Chondrocyte (in vitro differentiated cells): ENCODE measurements around the gene CYLD. TPM values are rescaled to one million over a fixed set of nuclear protein-coding genes. Genes with fewer than 3 reads are reported as not detected.

Experiments used
- DNase-seq: peaks from one replicate; pipeline ENCODE4 v3.0.0; 2021; ENCODE audit warnings: mixed read lengths, low spot score
- H3K27ac Mint-ChIP-seq: one replicate; pipeline ENCODE4 v1.8.0; 2021; ENCODE audit warnings: mild to moderate bottlenecking, moderate library complexity, mixed read lengths; ENCODE audit not compliant: unreplicated experiment
- H3K27me3 Mint-ChIP-seq: 2 replicates; pipeline ENCODE4 v1.8.0; 2021; ENCODE audit warnings: low read depth, mixed read lengths
- H3K36me3 Mint-ChIP-seq: 2 replicates; pipeline ENCODE4 v1.8.0; 2021; ENCODE audit warnings: low read depth, mixed read lengths
- H3K4me1 Mint-ChIP-seq: 2 replicates; pipeline ENCODE4 v1.8.0; 2021; ENCODE audit warnings: low read depth, mild to moderate bottlenecking, mixed read lengths
- H3K4me3 Mint-ChIP-seq: one replicate; pipeline ENCODE4 v1.8.0; 2021; ENCODE audit warnings: mild to moderate bottlenecking, moderate library complexity, mixed read lengths; ENCODE audit not compliant: unreplicated experiment
- H3K9me3 Mint-ChIP-seq: 2 replicates; pipeline ENCODE4 v1.8.0; 2021; ENCODE audit warnings: low read depth, mixed read lengths
- CTCF ChIP-seq: fragments of 200-600 bp; sonication (generic); IDR thresholded peaks from 2 replicates; pipeline ENCODE4 v1.5.0; 2021; ENCODE audit warnings: antibody characterized with exemption, mild to moderate bottlenecking, moderate library complexity
- total RNA-seq: library from RNA; stranded (reverse); gene quantifications from 3 replicates; pipeline ENCODE4 v1.2.1, GENCODE V29; 2021

CYLD gene
- total RNA-seq, 1 donor from 2014 or later: 35.8 TPM

GRCh38 chr16:50697881-50698767 is 43.8 kb upstream of the CYLD start:
- Mint-ChIP-seq H3K9me3 (no peaks in the 10 kb centered on the region), H3K36me3 (no peaks in the 10 kb centered on the region), H3K4me1 (peaks cover 20% of the 10 kb centered on the region), H3K4me3 (peak overlapping the region; percentile 69), H3K27me3 (peaks cover 3% of the 10 kb centered on the region), H3K27ac (peak overlapping the region; percentile 94)
- DNase-seq: no peak
- no peak for TF ChIP-seq CTCF

- Mint-ChIP-seq H3K27ac (no peak overlapping the region), H3K4me3 (no peak overlapping the region), H3K27me3 (peaks cover 3% of the 10 kb centered on the region), H3K36me3 (peaks cover 2% of the 10 kb centered on the region), H3K9me3 (peaks cover 8% of the 10 kb centered on the region), H3K4me1 (peaks cover 20% of the 10 kb centered on the region)
- DNase-seq: no peak
- no peak for TF ChIP-seq CTCF
These were observed 42.3 kb upstream of the CYLD start for GRCh38 chr16:50699326-50700159.

- peaks cover 8% of the 10 kb centered on the region for H3K36me3 Mint-ChIP-seq
- DNase-seq: no peak
- no peak for TF ChIP-seq CTCF
- peaks cover 22% of the 10 kb centered on the region for H3K9me3 Mint-ChIP-seq
- peaks cover 9% of the 10 kb centered on the region for H3K4me1 Mint-ChIP-seq
- H3K4me3 Mint-ChIP-seq: no peak overlapping the region
- peaks cover 15% of the 10 kb centered on the region for H3K27me3 Mint-ChIP-seq
- H3K27ac Mint-ChIP-seq: no peak overlapping the region
These were observed 39.2 kb upstream of the CYLD start for GRCh38 chr16:50702725-50703124.

- TF ChIP-seq CTCF: no peak
- DNase-seq: no peak
- Mint-ChIP-seq H3K27ac (no peak overlapping the region), H3K9me3 (peaks cover 22% of the 10 kb centered on the region), H3K4me1 (no peaks in the 10 kb centered on the region), H3K4me3 (no peak overlapping the region), H3K36me3 (peaks cover 8% of the 10 kb centered on the region), H3K27me3 (peaks cover 16% of the 10 kb centered on the region)
These were observed 37.6 kb upstream of the CYLD start for GRCh38 chr16:50704245-50704644.

GRCh38 chr16:50705436-50706110 is 36.3 kb upstream of the CYLD start:
- TF ChIP-seq CTCF: no peak
- no peak overlapping the region for H3K4me3 Mint-ChIP-seq
- H3K9me3 Mint-ChIP-seq: peaks cover 22% of the 10 kb centered on the region
- H3K36me3 Mint-ChIP-seq: peaks cover 8% of the 10 kb centered on the region
- H3K27me3 Mint-ChIP-seq: peaks cover 16% of the 10 kb centered on the region
- no peak for DNase-seq
- H3K4me1 Mint-ChIP-seq: no peaks in the 10 kb centered on the region
- no peak overlapping the region for H3K27ac Mint-ChIP-seq
